HEK293 (cell line): ENCODE results near the gene ETS2.

Source experiments
- YY1 ChIP-seq: fragments of 450-650 bp; formaldehyde crosslinking; IDR thresholded peaks from 2 replicates; pipeline ENCODE4 v1.5.1; 2018; ENCODE audit warnings: missing biosample characterization, missing genetic modification characterization
- ZNF121 ChIP-seq: fragments of 450-650 bp; formaldehyde crosslinking; IDR thresholded peaks from 2 replicates; pipeline ENCODE4 v1.5.1; 2016; ENCODE audit warnings: missing biosample characterization, missing genetic modification characterization
- ZNF324 ChIP-seq: fragments of 450-650 bp; formaldehyde crosslinking; IDR thresholded peaks from 2 replicates; pipeline ENCODE4 v1.5.1; 2016; ENCODE audit warnings: missing biosample characterization, missing genetic modification characterization
- TF ChIP-seq, protein P1 (sequence below): fragments of 450-650 bp; formaldehyde crosslinking; IDR thresholded peaks from 2 replicates; pipeline ENCODE4 v1.5.1; 2016; ENCODE audit warnings: missing biosample characterization, missing genetic modification characterization

GRCh38 chr21:38789275-38789674, 16.5 kb upstream of the ETS2 start:
- TF ChIP-seq ZNF121 (tag by site-specific recombination) = no peak
- TF ChIP-seq, protein P1, sequence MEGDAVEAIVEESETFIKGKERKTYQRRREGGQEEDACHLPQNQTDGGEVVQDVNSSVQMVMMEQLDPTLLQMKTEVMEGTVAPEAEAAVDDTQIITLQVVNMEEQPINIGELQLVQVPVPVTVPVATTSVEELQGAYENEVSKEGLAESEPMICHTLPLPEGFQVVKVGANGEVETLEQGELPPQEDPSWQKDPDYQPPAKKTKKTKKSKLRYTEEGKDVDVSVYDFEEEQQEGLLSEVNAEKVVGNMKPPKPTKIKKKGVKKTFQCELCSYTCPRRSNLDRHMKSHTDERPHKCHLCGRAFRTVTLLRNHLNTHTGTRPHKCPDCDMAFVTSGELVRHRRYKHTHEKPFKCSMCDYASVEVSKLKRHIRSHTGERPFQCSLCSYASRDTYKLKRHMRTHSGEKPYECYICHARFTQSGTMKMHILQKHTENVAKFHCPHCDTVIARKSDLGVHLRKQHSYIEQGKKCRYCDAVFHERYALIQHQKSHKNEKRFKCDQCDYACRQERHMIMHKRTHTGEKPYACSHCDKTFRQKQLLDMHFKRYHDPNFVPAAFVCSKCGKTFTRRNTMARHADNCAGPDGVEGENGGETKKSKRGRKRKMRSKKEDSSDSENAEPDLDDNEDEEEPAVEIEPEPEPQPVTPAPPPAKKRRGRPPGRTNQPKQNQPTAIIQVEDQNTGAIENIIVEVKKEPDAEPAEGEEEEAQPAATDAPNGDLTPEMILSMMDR (tag by site-specific recombination) = no peak
- no peak for TF ChIP-seq ZNF324 (tag by site-specific recombination)
- no peak for TF ChIP-seq YY1 (tag by site-specific recombination)
